GM20000 (cell line): ENCODE measurements around the gene BMP4.

ENCODE experiments used
- DNase-seq: peaks from one replicate; pipeline ENCODE4 v3.0.0; 2012; ENCODE audit warnings: low spot score
- CTCF ChIP-seq: IDR thresholded peaks from 2 replicates; pipeline ENCODE4 v1.5.1; 2012; ENCODE audit warnings: mild to moderate bottlenecking, control low read depth; ENCODE audit errors: extremely low read depth, missing control alignments

Gene BMP4

DNA sequence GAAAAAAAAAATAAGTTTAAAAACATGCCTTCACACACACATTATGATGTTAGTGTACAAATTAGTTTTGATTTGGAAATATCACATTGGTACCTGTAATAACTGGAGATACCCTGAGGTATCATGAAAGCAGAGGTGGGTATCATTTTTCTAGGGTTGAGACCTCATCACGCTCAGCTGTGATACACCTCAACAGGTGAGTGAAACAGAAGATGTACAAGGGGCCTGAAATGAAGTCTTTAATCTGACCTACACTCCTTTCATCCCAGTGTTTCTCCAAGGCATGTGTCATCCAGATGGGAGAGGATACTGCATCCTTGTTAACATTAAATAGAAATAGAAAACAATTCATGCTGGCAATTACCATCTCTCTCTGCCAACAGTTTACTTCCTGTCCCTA, 7.4 kb downstream of the BMP4 start:
- no peak for DNase-seq
- TF ChIP-seq CTCF = no peak

GRCh38 chr14:53948205-53948884, 8.3 kb downstream of the BMP4 start:
- TF ChIP-seq CTCF = no peak
- DNase-seq = no peak

GRCh38 chr14:53947452-53948204, 9.0 kb downstream of the BMP4 start:
- no peak for TF ChIP-seq CTCF
- DNase-seq = no peak

DNA sequence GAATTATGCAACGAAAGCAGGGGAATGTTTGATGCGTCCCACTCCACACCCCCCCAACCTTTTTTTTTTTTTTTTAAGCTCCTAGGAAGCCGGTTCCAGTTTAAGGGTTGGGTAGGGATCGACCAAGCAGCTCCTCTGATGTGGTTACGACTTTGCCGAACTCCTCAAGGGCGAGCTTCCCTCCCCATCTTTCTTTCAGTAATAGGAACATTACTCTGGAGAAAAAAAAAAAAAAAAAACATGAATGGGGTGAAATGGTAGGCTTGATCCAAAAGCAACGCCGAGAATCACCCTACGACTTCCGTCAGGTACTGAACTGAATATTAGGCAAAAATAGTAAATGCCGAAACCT, 9.6 kb downstream of the BMP4 start:
- DNase-seq = no peak
- no peak for TF ChIP-seq CTCF

DNA sequence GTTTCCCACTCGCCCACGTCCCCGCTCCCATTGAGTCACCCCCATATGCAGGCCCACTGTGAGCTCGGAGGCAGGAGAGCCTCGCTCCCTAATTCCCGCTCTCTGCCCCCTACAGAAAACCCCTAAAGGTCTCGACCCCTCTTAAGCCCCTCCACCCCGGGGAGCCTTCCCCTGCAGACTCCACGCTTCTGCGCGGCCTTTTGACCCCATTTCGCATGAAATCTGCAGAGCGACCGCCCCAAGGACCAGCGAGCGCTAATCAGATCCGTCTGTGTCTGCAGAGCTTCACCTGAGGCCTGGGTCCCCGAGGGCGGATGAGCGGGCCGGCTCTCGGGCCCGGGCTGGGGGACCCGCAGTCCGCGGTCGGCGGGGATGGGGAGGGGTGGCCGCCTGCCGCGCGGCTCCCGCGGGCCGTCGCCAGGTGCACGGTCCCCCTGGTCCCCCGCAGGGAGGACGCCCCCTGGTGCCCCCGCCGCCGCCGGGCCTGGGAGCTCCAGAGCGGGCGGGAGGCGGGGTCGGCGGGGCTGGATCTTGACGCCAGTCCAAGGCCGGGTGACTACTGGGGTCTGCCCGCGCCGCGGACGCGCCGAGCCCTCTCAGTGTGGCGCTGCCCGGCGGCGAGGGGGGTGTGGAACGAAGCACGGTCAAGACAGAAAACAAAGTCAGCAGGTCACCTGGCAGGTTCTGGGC, 10.1 kb downstream of the BMP4 start:
- TF ChIP-seq CTCF = no peak
- DNase-seq = peak; percentile 28

- TF ChIP-seq CTCF = no peak
- no peak for DNase-seq
These were observed 10.6 kb downstream of the BMP4 start for GRCh38 chr14:53946071-53946403.

DNA sequence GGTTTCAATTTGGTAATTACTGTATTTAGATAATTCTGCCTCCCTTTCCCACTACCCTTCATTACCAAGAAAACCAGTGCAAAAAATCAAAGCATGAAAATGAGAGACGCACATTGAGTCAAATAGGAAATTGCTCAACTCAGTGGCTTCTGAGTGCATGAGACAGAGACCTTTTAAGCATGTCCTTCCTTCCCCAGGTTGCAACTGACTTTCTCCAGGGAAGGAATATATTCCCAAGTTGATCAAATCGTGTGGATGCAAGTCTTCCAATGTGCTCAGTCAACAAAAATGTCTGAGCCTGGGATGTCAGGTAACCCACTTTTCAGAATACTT, 12.9 kb downstream of the BMP4 start:
- DNase-seq = no peak
- no peak for TF ChIP-seq CTCF
